ENCODE data around the gene CAPZB.
A peak's percentile ranks its signal among the peaks of the same experiment; 100 is the strongest.

Gene CAPZB

DNA sequence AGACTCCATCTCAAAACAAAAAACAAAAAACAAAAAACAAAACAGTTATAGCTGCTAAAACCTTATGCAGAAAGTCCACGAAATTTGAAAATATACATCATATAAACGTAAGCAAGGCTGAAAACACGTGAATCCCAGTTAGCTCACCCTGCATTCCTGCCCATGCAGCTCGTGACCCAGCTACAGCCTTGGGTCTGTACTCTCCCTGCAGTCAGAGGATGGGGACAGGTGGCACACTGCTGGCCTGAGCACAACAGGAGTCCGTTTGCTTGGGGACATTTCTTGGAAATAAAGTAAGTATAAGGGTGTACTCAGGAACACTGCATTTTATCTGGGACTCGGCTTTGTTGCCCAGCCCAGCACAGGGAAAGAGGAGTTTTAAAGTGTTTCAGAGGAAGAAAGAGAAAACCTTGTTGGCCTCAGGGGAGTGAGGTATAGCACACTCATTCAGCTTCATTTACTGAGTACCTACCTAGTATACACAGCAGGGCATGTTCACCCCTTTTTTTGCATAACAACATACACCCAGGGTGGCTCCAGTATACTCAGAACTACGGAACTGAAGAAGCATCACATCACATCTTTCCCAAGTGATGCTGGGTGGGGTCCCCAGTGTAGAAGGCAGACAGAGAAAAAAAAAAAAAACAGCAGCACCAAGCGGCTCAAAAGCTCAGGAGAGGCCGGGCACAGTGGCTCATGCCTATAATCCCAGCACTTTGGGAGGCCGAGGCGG lies 44.1 kb downstream of the CAPZB start:
- H3K4me3 Mint-ChIP-seq = no peak overlapping the region
- no peaks in the 10 kb centered on the region for H3K27me3 Mint-ChIP-seq
- peaks cover 2% of the 10 kb centered on the region for H3K36me3 Mint-ChIP-seq

DNA sequence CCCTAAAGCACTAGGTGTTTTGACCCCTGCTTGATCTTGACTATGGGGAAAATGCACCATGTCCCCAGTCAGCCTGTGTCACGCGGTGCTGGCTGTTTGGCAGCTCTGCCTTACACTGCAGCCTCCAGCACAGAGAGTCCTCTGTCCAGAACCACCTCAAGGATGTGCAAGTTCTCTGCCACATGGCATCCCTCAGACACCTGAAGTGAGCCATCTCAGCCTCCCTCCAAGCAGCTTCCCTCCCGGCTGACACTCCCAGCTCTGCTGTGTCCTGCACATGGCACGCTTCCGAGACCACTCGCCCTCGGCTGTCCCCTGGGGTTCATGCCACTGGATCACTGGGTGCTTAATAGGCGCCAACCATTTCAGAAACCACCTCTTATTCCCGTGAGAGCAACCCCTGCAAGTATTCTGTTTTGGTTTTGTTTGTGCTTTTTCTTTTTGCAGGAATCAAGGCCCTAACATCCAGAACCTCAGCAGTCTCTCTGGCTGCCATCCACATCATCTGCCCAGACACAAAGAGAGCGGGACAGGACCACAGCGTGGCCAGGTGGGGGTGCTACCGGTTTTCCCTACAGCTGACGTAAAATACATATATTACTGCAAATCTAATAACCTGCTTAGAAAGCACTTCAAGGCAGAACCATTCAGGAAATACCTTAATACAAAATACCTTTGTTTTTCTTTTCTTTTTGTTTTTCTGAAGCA lies 45.7 kb downstream of the CAPZB start:
- peak overlapping the region; percentile 84 for H3K27ac Mint-ChIP-seq
- H3K36me3 Mint-ChIP-seq = peaks cover 2% of the 10 kb centered on the region
- peaks cover 94% of the 10 kb centered on the region for H3K4me1 Mint-ChIP-seq (ENCODE audit: low read depth)
- H3K4me3 Mint-ChIP-seq = peak overlapping the region; percentile 13
- no peaks in the 10 kb centered on the region for H3K9me3 Mint-ChIP-seq (ENCODE audit: low read depth)
- H3K27me3 Mint-ChIP-seq = no peaks in the 10 kb centered on the region

More for the DNA sequence above, 44.1 kb downstream of the CAPZB start:
- no peaks in the 10 kb centered on the region for H3K9me3 Mint-ChIP-seq (ENCODE audit: low read depth)
- peaks cover 94% of the 10 kb centered on the region for H3K4me1 Mint-ChIP-seq (ENCODE audit: low read depth)
- peak overlapping the region; percentile 86 for H3K27ac Mint-ChIP-seq

DNA sequence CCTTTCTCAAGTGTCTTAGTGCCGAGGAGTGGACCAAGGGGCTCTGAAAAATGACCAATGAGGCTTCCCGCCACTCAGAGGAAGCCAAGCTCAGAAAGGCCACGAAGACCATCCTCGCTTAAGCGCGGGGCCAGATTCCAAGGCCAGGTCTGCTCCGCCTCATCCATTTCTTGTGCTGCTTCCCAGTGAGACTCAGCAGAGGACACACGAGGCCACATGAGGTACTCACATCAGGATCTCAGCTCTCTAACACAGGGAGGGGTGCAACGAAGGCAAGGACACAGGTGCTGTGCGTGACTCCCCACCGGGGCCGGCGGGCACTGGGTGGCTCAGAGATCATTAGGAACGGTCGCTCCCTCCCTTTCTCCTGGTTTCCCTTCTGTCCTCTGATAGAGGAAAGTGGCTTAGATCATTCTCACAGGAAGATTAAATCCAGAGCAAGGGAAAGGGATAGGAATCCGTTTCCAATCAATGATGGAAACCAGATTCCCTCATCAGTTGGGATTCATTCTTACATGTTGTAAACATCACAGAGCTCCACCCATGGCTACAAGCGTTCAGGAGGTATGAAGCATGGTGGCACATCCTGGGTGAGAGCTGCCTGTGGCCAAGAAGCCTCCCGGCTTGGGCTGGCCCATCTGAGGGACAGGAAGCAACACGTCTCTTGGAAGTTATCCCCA lies 46.7 kb downstream of the CAPZB start:
- Mint-ChIP-seq H3K27ac (peak overlapping the region; percentile 75), H3K4me1 (ENCODE audit: low read depth) (peaks cover 93% of the 10 kb centered on the region), H3K4me3 (no peak overlapping the region)

DNA sequence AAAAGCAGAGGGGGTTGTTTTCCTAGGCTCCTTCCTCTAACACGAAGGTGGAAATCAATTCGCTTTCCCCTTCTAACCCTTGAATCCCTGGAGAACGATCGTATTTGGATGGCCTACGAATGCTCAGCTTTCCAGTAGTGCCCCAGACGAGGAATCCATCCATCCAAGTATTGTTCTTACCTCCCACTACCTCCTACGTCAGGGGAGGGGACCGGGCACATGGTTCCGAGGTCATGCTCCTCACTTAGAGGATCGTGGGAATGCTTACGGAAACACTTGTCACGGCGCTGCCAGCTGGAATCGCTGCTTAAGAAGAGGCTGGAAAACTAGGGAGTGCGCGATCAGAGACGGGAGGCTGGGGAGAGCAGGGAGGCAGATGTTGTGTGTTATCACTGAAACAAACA lies 47.4 kb downstream of the CAPZB start:
- Mint-ChIP-seq H3K36me3 (peaks cover 7% of the 10 kb centered on the region), H3K4me1 (ENCODE audit: low read depth) (peaks cover 95% of the 10 kb centered on the region), H3K27ac (peak overlapping the region; percentile 87), H3K27me3 (no peaks in the 10 kb centered on the region), H3K4me3 (peak overlapping the region; percentile 5), H3K9me3 (ENCODE audit: low read depth) (no peaks in the 10 kb centered on the region)

More for the DNA sequence above, 46.7 kb downstream of the CAPZB start:
- no peaks in the 10 kb centered on the region for H3K27me3 Mint-ChIP-seq
- peaks cover 2% of the 10 kb centered on the region for H3K36me3 Mint-ChIP-seq
- no peaks in the 10 kb centered on the region for H3K9me3 Mint-ChIP-seq (ENCODE audit: low read depth)

DNA sequence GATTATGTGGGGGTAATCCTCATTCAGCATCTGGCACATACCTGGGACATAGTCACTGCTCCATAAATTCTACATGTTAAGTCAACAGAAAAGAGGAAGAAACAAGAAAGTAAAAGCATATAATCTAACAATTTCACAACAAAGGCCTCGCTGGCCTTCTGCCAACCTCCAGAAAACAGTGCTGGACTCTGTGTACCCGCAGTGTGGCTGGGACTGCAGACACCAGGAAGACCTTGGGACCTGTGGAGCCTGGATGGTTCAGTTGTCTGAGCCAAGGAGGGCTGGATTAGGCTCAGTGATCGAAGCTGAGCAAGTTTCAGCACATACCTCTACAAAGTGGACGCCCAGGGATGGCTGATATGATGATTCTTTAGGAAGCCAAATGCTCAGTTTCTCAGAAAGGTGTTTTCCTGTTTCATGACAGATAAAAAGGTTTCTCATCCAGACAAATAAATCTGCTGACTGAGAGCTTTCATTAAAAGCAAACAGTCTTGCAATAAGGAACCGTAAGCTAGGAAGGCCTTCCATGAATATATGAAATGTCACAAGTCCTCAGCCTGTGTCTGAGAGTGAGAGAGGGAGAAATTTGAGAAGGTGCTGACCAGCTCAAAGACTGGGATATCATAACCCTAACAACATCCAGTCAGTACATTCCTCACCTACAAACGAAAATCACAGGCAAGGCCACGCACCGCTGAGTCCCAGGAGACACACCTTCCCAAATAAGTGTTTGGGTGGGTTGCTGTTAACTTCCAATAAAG lies 48.4 kb downstream of the CAPZB start:
- Mint-ChIP-seq H3K27me3 (no peaks in the 10 kb centered on the region), H3K4me3 (peak overlapping the region; percentile 43), H3K27ac (peak overlapping the region; percentile 87), H3K9me3 (ENCODE audit: low read depth) (no peaks in the 10 kb centered on the region), H3K36me3 (peaks cover 9% of the 10 kb centered on the region), H3K4me1 (ENCODE audit: low read depth) (peaks cover 94% of the 10 kb centered on the region)

DNA sequence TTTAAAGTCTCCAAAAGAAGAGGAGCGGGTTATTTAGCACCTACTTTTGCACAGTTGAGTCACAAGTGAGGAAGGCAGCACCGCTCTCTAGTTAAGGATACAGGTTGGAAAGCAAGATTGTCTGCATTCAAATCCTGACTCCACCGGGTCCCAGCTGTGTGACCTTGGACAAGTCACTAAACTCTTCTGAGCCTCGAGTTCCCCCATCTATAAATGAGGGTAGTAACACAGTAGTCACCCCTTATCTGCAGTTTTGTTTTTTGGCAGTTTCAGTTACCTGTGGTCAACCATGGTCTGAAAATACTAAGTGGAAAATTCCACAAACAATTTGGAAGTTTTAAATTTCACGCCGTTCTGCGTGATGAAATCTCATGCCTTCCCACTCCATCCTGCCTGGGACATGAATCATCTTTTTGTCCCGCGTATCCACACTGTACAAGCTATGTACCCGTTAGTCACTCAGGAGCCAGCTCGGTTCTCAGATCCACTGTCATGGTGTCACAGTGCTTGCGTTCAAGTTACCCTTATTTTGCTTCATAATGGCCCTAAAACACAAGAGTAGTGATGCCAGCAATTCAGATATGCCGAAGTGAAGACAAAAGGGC lies 49.4 kb downstream of the CAPZB start:
- H3K27ac Mint-ChIP-seq = peak overlapping the region; percentile 87
- H3K4me3 Mint-ChIP-seq = peak overlapping the region; percentile 43
- no peaks in the 10 kb centered on the region for H3K27me3 Mint-ChIP-seq
- peaks cover 87% of the 10 kb centered on the region for H3K4me1 Mint-ChIP-seq (ENCODE audit: low read depth)
- no peaks in the 10 kb centered on the region for H3K9me3 Mint-ChIP-seq (ENCODE audit: low read depth)
- H3K36me3 Mint-ChIP-seq = peaks cover 9% of the 10 kb centered on the region

DNA sequence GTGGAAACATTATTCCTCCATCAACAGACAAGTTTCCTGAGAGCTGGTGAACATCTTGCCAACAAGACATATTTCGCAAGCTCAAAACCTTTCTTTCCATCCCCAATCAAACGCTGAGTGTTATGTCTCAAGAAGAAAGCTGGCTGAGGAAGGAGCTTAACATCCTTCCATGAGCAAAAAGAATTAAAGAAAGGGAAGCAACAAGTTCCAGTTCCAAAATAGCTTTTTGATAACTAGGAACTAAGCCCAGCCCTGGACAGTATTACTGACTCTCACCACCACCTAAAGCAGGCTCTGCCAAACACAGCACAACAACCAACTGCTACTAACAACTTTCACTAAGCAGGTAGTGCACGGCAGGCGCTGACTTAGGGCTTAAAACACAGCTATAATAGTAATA lies 50.2 kb downstream of the CAPZB start:
- Mint-ChIP-seq H3K36me3 (peaks cover 9% of the 10 kb centered on the region), H3K4me3 (peak overlapping the region; percentile 43), H3K27ac (peak overlapping the region; percentile 87), H3K27me3 (no peaks in the 10 kb centered on the region), H3K4me1 (ENCODE audit: low read depth) (peaks cover 87% of the 10 kb centered on the region), H3K9me3 (ENCODE audit: low read depth) (no peaks in the 10 kb centered on the region)

DNA sequence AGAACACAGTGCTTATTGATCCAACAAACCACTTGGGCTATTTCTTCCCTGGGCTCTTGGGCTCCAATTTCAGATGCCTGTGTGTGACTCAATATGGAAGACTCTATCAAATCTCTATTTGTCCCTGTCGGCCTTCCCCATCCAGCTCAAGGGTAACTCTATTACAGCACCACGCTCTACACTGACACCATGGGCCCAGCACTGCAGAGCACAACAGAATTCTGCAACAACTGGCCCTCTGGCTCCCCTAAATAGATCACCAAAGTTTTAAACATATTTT lies 51.7 kb downstream of the CAPZB start:
- Mint-ChIP-seq H3K27ac (peak overlapping the region; percentile 75), H3K4me1 (ENCODE audit: low read depth) (peaks cover 87% of the 10 kb centered on the region), H3K36me3 (peaks cover 9% of the 10 kb centered on the region), H3K4me3 (no peak overlapping the region), H3K9me3 (ENCODE audit: low read depth) (no peaks in the 10 kb centered on the region), H3K27me3 (no peaks in the 10 kb centered on the region)

DNA sequence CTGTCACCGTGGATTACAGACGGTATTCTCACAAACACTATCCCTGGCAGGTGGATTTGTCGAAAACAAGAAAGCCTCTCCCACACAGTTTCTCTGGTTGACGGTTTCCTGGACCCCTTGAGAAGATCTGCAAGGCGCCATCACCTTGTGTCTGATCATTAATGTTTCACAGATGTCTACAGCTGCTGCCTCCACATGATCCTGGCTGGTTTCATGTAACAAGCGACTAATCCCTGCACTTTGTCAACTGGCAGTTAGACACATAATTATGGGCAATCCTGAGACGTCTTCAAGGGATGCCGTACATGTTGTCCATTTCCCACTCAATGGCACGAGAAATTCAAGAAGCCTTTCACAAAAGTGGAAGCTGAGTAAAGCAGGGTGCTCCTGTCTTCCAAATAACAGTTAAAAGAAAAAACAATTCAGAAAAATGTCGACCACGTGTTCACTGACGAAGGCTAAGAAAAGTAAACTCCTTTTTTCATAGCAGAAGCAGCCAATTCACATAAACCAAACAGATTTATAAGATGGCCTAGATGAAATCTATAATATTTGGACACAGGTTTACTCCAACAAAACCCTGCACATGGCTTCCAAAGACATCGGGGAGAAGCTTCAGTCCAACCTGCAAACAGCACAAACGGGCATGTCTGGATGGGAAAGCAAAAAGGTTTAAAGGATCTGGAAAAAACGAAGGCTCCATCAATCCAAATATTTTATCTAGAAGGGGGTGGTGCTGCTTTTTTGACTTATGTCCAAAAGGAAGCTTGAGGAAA lies 52.2 kb downstream of the CAPZB start:
- Mint-ChIP-seq H3K9me3 (ENCODE audit: low read depth) (no peaks in the 10 kb centered on the region), H3K4me1 (ENCODE audit: low read depth) (peaks cover 85% of the 10 kb centered on the region), H3K4me3 (peak overlapping the region; percentile 21), H3K27me3 (no peaks in the 10 kb centered on the region), H3K27ac (peak overlapping the region; percentile 83), H3K36me3 (peaks cover 9% of the 10 kb centered on the region)

DNA sequence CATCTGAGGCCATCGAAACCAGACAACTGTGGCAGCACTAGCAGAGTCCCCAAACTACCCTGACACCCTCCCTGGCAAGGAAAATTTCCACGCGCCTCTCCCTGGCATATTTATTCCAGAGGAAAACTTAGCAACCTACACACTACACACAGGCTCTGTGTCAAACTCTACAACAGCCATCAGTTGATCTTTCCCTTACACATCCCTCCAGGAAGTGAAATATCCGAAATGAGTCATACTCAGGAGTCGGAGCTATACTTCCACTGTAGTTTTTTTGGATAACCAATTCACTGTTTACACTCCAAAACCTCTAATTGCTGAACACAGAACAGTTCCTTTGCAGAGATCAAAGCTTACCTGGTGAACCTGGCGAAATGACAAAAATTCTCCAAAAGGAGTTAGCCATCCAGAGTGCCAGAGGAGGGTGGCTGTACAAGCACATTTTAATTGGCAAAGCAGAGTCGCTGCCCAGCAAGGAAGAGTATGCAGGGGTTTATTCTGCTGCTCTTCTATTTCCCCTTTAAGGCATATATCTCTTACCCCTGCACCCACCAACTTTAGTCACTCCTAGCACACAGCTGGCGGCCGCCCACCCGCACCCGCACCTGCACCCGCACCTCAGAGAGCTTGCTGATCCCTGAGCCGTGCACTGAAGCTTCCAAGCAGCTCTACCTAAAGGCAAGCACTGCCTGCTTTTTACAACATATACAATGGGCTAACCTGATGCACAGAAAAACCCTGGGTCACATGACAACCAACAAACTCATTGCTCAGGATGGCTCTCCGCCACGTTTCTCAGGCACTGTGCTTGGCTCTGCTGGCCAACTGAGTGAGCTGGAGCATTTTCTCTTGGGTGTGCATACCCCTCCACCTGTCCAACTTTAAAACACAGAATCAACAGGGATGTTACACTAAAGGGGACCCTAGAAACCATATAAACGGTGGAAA lies 54.9 kb downstream of the CAPZB start:
- Mint-ChIP-seq H3K9me3 (ENCODE audit: low read depth) (no peaks in the 10 kb centered on the region), H3K4me1 (ENCODE audit: low read depth) (peaks cover 85% of the 10 kb centered on the region), H3K4me3 (peak overlapping the region; percentile 40), H3K36me3 (peaks cover 7% of the 10 kb centered on the region), H3K27ac (peak overlapping the region; percentile 76), H3K27me3 (no peaks in the 10 kb centered on the region)

DNA sequence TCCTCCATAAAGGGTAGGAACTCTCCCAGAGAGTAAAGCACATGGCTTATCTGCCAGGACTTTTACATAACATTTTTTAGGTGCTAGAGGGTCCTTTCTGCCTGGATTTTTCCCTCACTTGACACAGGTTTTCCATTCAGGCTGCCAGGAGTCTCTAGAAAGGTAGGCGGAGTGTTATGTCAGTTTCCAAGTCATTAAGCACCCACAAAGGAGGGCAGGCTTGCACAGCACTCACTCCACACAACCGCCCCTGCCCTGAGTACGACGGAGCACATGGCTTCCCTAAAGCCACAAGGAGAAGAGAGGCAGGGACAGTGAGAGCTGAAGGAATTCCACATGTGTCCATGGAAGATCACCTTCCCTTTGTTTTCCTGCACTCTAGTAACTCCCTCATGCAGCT lies 55.7 kb downstream of the CAPZB start:
- Mint-ChIP-seq H3K4me3 (peak overlapping the region; percentile 40), H3K27ac (peak overlapping the region; percentile 76), H3K9me3 (ENCODE audit: low read depth) (no peaks in the 10 kb centered on the region), H3K4me1 (ENCODE audit: low read depth) (peaks cover 85% of the 10 kb centered on the region), H3K27me3 (no peaks in the 10 kb centered on the region), H3K36me3 (peaks cover 7% of the 10 kb centered on the region)

DNA sequence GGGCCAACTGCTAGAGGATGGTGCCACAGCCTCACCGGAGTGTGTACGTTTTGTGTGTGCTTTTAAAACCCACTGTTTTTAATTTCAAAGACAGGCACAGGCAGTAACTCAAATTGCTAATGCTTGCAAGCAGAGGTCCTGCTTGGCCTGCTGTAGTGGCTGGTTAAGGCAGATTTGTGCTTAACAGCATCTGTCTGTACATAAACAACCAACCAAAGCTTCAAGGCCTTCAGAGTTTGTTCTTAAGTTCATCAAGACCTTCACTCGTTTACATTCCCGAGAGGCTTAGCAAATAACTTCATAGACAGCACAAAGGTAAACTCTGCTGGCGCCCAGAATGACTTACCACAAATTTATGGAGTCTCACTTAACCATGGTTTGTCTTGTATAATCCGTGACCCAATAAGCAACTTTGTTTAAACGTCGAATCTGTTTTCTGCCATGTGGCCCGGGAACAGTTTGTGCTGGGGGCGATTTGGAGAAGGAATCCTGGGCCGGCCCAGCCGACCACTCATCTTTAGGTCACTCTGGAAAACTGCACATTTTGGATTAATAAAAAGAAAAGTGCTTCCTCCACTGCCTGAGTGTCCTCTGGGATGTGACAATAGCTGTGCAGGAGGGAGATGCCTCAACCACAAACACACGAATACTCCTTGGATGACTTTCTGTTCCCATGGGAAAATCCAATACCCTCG lies 58.1 kb downstream of the CAPZB start:
- H3K27ac Mint-ChIP-seq = peak overlapping the region; percentile 91
- no peak overlapping the region for H3K4me3 Mint-ChIP-seq
- no peaks in the 10 kb centered on the region for H3K27me3 Mint-ChIP-seq
- peaks cover 81% of the 10 kb centered on the region for H3K4me1 Mint-ChIP-seq (ENCODE audit: low read depth)
- no peaks in the 10 kb centered on the region for H3K36me3 Mint-ChIP-seq
- H3K9me3 Mint-ChIP-seq (ENCODE audit: low read depth) = no peaks in the 10 kb centered on the region

Data from activated naive CD8-positive, alpha-beta T cell (primary cell).